ENCODE measurements around the gene IL3RA. TPM values are rescaled to one million over a fixed set of nuclear protein-coding genes. Genes with fewer than 3 reads are reported as not detected.

The IL3RA gene
- total RNA-seq, 1 donor, result 0.09 TPM

- H3K4me3 ChIP-seq (ENCODE audit: low read depth, low read length), result no peak overlapping the region
- DNase-seq (ENCODE audit: low read depth), result no peak
- no peak for TF ChIP-seq CTCF (IDR thresholded peaks at IDR 0.05; ENCODE audit: insufficient read depth, low read length)
These were observed 20.1 kb upstream of the IL3RA start for GRCh38 chrX:1316527-1316926.

GRCh38 chrX:1321674-1322073 is 14.9 kb upstream of the IL3RA start:
- H3K4me3 ChIP-seq (ENCODE audit: low read depth, low read length), result no peak overlapping the region
- no peak for TF ChIP-seq CTCF (IDR thresholded peaks at IDR 0.05; ENCODE audit: insufficient read depth, low read length)
- DNase-seq (ENCODE audit: low read depth), result no peak

GRCh38 chrX:1322393-1322792 is 14.2 kb upstream of the IL3RA start:
- no peak for DNase-seq (ENCODE audit: low read depth)
- TF ChIP-seq CTCF (IDR thresholded peaks at IDR 0.05; ENCODE audit: insufficient read depth, low read length), result no peak
- H3K4me3 ChIP-seq (ENCODE audit: low read depth, low read length), result no peak overlapping the region

GRCh38 chrX:1323315-1323714 is 13.3 kb upstream of the IL3RA start:
- no peak for DNase-seq (ENCODE audit: low read depth)
- TF ChIP-seq CTCF (IDR thresholded peaks at IDR 0.05; ENCODE audit: insufficient read depth, low read length), result no peak
- H3K4me3 ChIP-seq (ENCODE audit: low read depth, low read length), result no peak overlapping the region

GRCh38 chrX:1325515-1326116 is 11.0 kb upstream of the IL3RA start:
- DNase-seq (ENCODE audit: low read depth), result no peak
- no peak for TF ChIP-seq CTCF (IDR thresholded peaks at IDR 0.05; ENCODE audit: insufficient read depth, low read length)
- no peak overlapping the region for H3K4me3 ChIP-seq (ENCODE audit: low read depth, low read length)

GRCh38 chrX:1327651-1328304 is 8.8 kb upstream of the IL3RA start:
- no peak for TF ChIP-seq CTCF (IDR thresholded peaks at IDR 0.05; ENCODE audit: insufficient read depth, low read length)

More at GRCh38 chrX:1327651-1328304, 8.8 kb upstream of the IL3RA start:
- H3K4me3 ChIP-seq (ENCODE audit: low read depth, low read length), result no peak overlapping the region
- no peak for DNase-seq (ENCODE audit: low read depth)
